HL-60 (cell line): ENCODE measurements around the gene ZNHIT6.

Experiments used
- DNase-seq, 2 experiments: peaks; one replicate each; pipeline ENCODE4 v3.0.0-alpha.2; 2010 to 2020; ENCODE audit warnings: low read depth in 1 of 2, low spot score in 1 of 2
- H3K27ac ChIP-seq: fragments of 250-450 bp; sonication (Bioruptor Pico); replicated peaks from 2 replicates; pipeline ENCODE4 v1.5.1; 2020; ENCODE audit warnings: mild to moderate bottlenecking, moderate library complexity
- H3K27me3 ChIP-seq: fragments of 250-450 bp; sonication (Bioruptor Pico); 2 replicates; pipeline ENCODE4 v1.5.1; 2021; ENCODE audit warnings: mild to moderate bottlenecking, moderate library complexity; ENCODE audit not compliant: insufficient read depth, poor library complexity, severe bottlenecking
- H3K4me3 ChIP-seq: replicated peaks from 2 replicates; pipeline ENCODE4 v1.5.1; 2011; ENCODE audit warnings: mild to moderate bottlenecking, control low read depth, low read length; ENCODE audit not compliant: insufficient read depth
- GABPA ChIP-seq: IDR thresholded peaks from 2 replicates; pipeline ENCODE4 v1.6.1; 2012; ENCODE audit warnings: low read depth
- POLR2AphosphoS5 ChIP-seq: IDR thresholded peaks from 2 replicates; pipeline ENCODE4 v1.6.1; 2012; ENCODE audit warnings: low read depth
- SPI1 ChIP-seq: IDR thresholded peaks from 2 replicates; pipeline ENCODE4 v1.6.1; 2012; ENCODE audit warnings: low read depth, mild to moderate bottlenecking, borderline replicate concordance
- TF ChIP-seq, protein P1 (sequence below): IDR thresholded peaks from 2 replicates; pipeline ENCODE4 v1.6.1; 2012; ENCODE audit warnings: low read depth; ENCODE audit not compliant: insufficient replicate concordance
- TF ChIP-seq, protein P2 (sequence below): IDR thresholded peaks from one replicate; pipeline ENCODE4 v1.5.1; 2011; ENCODE audit warnings: low read length, control low read depth, inconsistent platforms; ENCODE audit not compliant: insufficient read depth

Gene ZNHIT6

DNA sequence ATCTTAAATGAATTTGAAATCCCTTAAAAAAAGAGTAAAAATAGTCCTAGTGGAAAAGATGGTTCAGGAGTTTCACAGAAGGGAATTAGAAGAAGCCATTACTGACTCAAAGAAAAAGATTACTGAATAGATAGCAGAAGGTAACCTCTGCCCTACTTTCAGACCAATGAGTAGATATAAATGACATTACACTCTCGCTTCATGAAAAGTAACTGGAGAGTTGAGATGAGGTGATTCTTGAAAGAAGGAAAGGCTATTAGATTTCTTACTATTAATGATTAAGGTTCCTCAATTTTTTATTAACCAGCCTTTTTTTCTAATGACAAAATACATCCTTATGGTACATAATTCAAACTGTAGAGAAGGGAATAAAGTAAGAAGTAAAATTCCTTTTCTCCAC, 99.4 kb downstream of the ZNHIT6 start:
- no peak for DNase-seq
- H3K27ac ChIP-seq, result no peak overlapping the region
- TF ChIP-seq SPI1 (no peak), GABPA (no peak), POLR2AphosphoS5 (no peak)
- TF ChIP-seq, protein P1, sequence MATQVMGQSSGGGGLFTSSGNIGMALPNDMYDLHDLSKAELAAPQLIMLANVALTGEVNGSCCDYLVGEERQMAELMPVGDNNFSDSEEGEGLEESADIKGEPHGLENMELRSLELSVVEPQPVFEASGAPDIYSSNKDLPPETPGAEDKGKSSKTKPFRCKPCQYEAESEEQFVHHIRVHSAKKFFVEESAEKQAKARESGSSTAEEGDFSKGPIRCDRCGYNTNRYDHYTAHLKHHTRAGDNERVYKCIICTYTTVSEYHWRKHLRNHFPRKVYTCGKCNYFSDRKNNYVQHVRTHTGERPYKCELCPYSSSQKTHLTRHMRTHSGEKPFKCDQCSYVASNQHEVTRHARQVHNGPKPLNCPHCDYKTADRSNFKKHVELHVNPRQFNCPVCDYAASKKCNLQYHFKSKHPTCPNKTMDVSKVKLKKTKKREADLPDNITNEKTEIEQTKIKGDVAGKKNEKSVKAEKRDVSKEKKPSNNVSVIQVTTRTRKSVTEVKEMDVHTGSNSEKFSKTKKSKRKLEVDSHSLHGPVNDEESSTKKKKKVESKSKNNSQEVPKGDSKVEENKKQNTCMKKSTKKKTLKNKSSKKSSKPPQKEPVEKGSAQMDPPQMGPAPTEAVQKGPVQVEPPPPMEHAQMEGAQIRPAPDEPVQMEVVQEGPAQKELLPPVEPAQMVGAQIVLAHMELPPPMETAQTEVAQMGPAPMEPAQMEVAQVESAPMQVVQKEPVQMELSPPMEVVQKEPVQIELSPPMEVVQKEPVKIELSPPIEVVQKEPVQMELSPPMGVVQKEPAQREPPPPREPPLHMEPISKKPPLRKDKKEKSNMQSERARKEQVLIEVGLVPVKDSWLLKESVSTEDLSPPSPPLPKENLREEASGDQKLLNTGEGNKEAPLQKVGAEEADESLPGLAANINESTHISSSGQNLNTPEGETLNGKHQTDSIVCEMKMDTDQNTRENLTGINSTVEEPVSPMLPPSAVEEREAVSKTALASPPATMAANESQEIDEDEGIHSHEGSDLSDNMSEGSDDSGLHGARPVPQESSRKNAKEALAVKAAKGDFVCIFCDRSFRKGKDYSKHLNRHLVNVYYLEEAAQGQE, result no peak
- TF ChIP-seq, protein P2, sequence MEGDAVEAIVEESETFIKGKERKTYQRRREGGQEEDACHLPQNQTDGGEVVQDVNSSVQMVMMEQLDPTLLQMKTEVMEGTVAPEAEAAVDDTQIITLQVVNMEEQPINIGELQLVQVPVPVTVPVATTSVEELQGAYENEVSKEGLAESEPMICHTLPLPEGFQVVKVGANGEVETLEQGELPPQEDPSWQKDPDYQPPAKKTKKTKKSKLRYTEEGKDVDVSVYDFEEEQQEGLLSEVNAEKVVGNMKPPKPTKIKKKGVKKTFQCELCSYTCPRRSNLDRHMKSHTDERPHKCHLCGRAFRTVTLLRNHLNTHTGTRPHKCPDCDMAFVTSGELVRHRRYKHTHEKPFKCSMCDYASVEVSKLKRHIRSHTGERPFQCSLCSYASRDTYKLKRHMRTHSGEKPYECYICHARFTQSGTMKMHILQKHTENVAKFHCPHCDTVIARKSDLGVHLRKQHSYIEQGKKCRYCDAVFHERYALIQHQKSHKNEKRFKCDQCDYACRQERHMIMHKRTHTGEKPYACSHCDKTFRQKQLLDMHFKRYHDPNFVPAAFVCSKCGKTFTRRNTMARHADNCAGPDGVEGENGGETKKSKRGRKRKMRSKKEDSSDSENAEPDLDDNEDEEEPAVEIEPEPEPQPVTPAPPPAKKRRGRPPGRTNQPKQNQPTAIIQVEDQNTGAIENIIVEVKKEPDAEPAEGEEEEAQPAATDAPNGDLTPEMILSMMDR, result no peak
- H3K27me3 ChIP-seq, result no peaks in the 10 kb centered on the region
- H3K4me3 ChIP-seq, result no peak overlapping the region

DNA sequence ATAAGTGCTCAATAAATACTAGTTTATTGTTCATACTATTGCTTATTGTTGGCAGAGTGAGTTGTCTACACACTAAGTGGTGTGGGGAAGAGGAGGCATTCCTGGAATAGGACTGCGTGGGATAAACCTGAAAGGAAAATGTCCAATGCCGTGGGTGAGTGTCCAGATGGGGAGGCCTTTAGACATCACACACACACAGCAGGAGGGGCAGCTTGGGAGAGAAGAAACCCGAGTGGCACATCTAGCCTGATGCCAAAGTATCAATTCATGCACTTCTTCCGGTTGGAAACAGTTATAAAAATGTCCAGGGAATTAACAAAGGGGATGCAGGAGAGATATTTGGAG, 100.3 kb downstream of the ZNHIT6 start:
- TF ChIP-seq SPI1, result no peak
- TF ChIP-seq, protein P1, result no peak
- TF ChIP-seq, protein P2, result no peak
- no peak for TF ChIP-seq POLR2AphosphoS5
- no peak for TF ChIP-seq GABPA
- no peak for DNase-seq
- H3K27me3 ChIP-seq, result no peaks in the 10 kb centered on the region
- no peak overlapping the region for H3K4me3 ChIP-seq
- no peak overlapping the region for H3K27ac ChIP-seq

DNA sequence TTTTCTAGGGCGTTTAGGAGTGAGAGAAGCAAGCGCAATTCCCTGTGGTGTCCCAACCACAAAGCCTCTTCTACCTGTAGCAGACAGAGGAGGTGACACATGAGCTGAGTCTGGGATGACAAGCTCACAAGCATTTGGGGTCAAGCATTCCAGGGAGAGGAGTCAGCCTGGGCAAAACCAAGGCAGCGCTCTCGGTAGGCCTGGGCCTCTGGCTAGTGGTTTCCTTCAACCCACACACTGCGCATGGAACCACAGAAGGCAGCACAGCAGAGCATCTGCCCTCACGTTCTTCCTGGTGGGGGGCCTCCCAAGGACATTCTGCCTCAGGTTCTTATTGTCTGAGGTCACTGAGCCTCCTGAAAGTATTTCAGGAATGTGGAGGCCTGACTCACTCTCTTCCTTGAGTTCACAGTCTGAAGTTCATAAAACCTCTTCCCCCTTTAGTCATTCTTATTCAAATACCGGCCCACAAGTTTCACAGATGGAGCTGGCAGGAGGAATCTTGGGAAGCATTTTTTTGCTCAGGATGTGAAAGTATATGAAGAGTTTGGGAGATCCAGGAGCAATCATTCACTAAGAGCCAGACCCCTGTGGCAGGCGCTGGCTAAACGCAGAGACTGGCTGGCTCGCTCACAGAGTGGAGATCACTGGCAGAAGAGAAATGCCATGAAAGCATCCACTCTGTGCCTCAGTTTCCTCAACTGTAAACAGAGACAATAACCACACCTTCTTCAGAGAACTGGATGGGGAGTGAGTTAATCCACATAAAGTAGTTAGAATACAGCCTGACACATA, 100.9 kb downstream of the ZNHIT6 start:
- no peak overlapping the region for H3K27ac ChIP-seq
- no peaks in the 10 kb centered on the region for H3K27me3 ChIP-seq
- no peak overlapping the region for H3K4me3 ChIP-seq
- TF ChIP-seq POLR2AphosphoS5 (no peak), SPI1 (no peak), GABPA (no peak)
- TF ChIP-seq, protein P2, result no peak
- TF ChIP-seq, protein P1, result no peak
- no peak for DNase-seq
